GM12891 (cell line): ENCODE results near the gene KRTAP5-3.

Experiments
- POLR2A ChIP-seq: IDR thresholded peaks from 2 replicates; pipeline ENCODE4 v1.6.1; 2011; ENCODE audit warnings: low read depth, low read length, control low read depth
- POLR2AphosphoS5 ChIP-seq: IDR thresholded peaks from 2 replicates; pipeline ENCODE4 v1.6.1; 2011; ENCODE audit warnings: low read depth, low read length, control low read depth
- SPI1 ChIP-seq: IDR thresholded peaks from 2 replicates; pipeline ENCODE4 v1.6.1; 2011; ENCODE audit warnings: low read depth, low read length, control low read depth
- TAF1 ChIP-seq: IDR thresholded peaks from 2 replicates; pipeline ENCODE4 v1.6.1; 2011; ENCODE audit warnings: low read depth, low read length, control low read depth

GRCh38 chr11:1604711-1605110 is 3.6 kb downstream of the KRTAP5-3 start:
- no peak for TF ChIP-seq POLR2A
- no peak for TF ChIP-seq SPI1
- TF ChIP-seq POLR2AphosphoS5, result no peak
- TF ChIP-seq TAF1, result no peak
